Measurements from ENCODE around the gene ALPL. TPM values are rescaled to one million over a fixed set of nuclear protein-coding genes. Genes with fewer than 3 reads are reported as not detected.

Gene ALPL
- total RNA-seq, 4 donors from 2014 or later = 1.6 to 8.6 (median 1.8) TPM

DNA sequence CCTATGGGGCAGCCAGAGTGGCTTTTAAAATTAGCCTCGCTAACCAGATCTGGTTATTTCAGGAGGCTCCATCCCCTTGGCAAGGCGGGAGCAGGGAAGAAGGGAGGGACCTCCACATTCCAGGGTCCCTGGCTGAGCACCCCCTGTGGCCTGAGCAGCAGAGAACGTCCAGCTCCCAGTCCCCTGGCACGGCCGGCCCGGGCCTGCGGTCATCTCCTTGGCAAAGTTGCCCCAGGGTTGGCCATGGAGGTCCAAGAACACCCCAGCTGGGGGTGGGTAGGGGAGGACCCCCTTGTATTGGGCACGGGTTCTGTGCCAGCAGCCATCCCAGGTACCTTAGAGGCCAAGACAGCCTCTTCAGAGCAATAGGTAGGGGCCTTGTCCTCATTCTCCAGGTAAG, 84.0 kb downstream of the ALPL start:
- TF ChIP-seq CTCF (IDR thresholded peaks at IDR 0.05) (no peak), EP300 (IDR thresholded peaks at IDR 0.05; ENCODE audit: low read depth) (no peak), POLR2A (IDR thresholded peaks at IDR 0.05) (no peak), POLR2AphosphoS5 (IDR thresholded peaks at IDR 0.05) (no peak)
- 69% methylated on average over 8 of the region's 8 CpGs; no CpG with 5 or more reads in 1 of the 2 donors for WGBS, 2 donors (ENCODE audit: low coverage in 1 of 2)
- H3K27ac ChIP-seq = no peak overlapping the region
- H3K4me1 ChIP-seq = peaks cover 0 to 10% (median 0%) of the 10 kb centered on the region in 4 donors
- no peaks in the 10 kb centered on the region for H3K36me3 ChIP-seq
- no peaks in the 10 kb centered on the region for H3K9me3 ChIP-seq
- in situ Hi-C loops (cut with MboI; ENCODE audit: low pct_ligation_motif_present in 1 of 4, low pct_unique_long_range_greater_than_20kb in 1 of 4, low sequenced_read_pairs in 3 of 4) (no loop called here), intact Hi-C loops (cut with DNase I; ENCODE audit: low total_unique reads) (no loop called here)
- peaks cover 22% of the 10 kb centered on the region for H3K27me3 ChIP-seq
- DNase-seq = no peak
- no peak overlapping the region for H3K4me3 ChIP-seq

- DNase-seq = no peak
- peaks cover 0 to 10% (median 0%) of the 10 kb centered on the region in 4 donors for H3K4me1 ChIP-seq
- intact Hi-C loops (cut with DNase I; ENCODE audit: low total_unique reads) = no loop called here
- no peak overlapping the region for H3K4me3 ChIP-seq
- no peak overlapping the region for H3K27ac ChIP-seq
- no peak for TF ChIP-seq CTCF (IDR thresholded peaks at IDR 0.05)
- TF ChIP-seq POLR2AphosphoS5 (IDR thresholded peaks at IDR 0.05) = no peak
- no peak for TF ChIP-seq POLR2A (IDR thresholded peaks at IDR 0.05)
- TF ChIP-seq EP300 (IDR thresholded peaks at IDR 0.05; ENCODE audit: low read depth) = no peak
- no peaks in the 10 kb centered on the region for H3K36me3 ChIP-seq
- H3K27me3 ChIP-seq = peaks cover 22% of the 10 kb centered on the region
- in situ Hi-C loops (cut with MboI; ENCODE audit: low pct_ligation_motif_present in 1 of 4, low pct_unique_long_range_greater_than_20kb in 1 of 4, low sequenced_read_pairs in 3 of 4) = no loop called here
- 60 to 70% methylated on average over 1 to 11 of the region's 11 CpGs for WGBS, 2 donors (ENCODE audit: low coverage in 1 of 2)
- no peaks in the 10 kb centered on the region for H3K9me3 ChIP-seq
Observed at GRCh38 chr1:21594501-21594900, 85.3 kb downstream of the ALPL start.

DNA sequence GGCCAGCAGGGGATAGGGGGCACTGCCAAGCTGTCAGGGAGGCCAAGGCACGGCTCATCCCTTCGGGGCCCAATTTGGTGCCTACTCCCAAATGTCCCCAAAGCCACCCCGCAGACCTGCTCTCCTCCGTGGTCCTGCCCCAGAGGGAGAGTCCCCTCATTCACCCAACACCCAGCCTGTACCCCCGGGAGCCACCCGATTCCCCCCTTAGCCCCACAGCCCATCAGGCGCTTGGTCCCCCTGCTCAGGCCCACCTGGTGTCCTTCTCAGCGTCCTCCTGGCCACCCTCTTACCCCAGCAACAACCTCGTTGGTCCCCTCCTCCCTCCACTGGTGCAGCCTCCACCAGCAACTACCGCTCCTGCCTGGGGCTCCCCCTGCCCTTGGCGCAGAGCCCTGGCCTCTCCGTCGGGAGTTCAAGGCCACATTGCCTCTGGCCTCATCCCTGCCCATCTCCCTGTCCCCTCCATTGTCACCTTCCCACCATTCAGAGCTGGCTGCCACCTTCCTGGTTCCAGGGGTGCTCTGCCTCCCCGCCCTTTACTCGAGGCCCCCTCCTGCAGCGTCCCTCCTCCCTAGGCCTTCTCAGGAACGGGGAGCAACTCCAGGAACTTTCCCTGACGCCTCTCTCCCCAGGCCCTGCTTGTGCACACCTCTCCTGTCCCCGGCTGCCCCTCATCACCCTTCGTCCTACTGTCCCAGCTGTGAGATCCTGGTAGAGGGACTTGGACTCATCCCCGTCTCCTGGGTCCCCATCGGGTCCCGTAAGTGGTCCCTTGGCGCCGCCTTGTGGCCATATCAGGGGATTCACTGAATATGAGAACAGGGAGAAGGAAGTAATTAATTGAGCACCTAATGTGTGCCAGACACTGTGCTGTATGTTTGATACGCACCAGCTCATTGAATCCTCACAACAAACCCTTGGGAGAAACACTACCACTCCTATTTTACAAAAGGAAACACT, 86.0 kb downstream of the ALPL start:
- DNase-seq = peak; percentile 49
- peaks cover 17% of the 10 kb centered on the region for H3K27me3 ChIP-seq
- intact Hi-C loops (cut with DNase I; ENCODE audit: low total_unique reads) = no loop called here
- 63 to 90% methylated on average over 2 to 26 of the region's 26 CpGs for WGBS, 2 donors (ENCODE audit: low coverage in 1 of 2)
- no peak for TF ChIP-seq EP300 (IDR thresholded peaks at IDR 0.05; ENCODE audit: low read depth)
- TF ChIP-seq CTCF (IDR thresholded peaks at IDR 0.05) = peak; percentile 38 to 58 (median 48)
- no peak for TF ChIP-seq POLR2AphosphoS5 (IDR thresholded peaks at IDR 0.05)
- TF ChIP-seq POLR2A (IDR thresholded peaks at IDR 0.05) = no peak
- H3K4me3 ChIP-seq = no peak overlapping the region
- H3K27ac ChIP-seq = no peak overlapping the region
- H3K4me1 ChIP-seq = peaks cover 0 to 7% (median 0%) of the 10 kb centered on the region in 4 donors
- H3K36me3 ChIP-seq = no peaks in the 10 kb centered on the region
- H3K9me3 ChIP-seq = no peaks in the 10 kb centered on the region
- in situ Hi-C loops (cut with MboI; ENCODE audit: low pct_ligation_motif_present in 1 of 4, low pct_unique_long_range_greater_than_20kb in 1 of 4, low sequenced_read_pairs in 3 of 4) = no loop called here

DNA sequence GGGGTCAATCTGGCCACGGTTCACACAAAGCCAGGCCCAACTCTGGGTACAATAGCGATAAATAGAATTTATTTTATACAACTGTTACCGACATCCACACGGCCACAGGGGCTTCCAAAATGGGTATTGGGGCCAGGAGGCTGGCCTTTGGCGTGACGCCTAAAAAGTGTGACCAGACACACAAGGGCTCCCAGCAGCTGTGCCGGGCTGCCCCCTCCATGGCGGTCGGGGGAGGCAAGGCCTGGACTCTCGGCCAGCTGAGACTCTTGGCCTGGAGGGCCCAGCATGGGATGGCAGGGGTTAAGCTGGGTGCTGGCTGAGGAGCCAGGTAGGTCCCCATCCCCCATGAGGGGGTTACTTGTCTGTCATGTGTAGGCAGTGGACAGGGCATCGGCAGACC, 87.0 kb downstream of the ALPL start:
- WGBS, 2 donors (ENCODE audit: low coverage in 1 of 2) = 80% methylated on average over 11 of the region's 11 CpGs; no CpG with 5 or more reads in 1 of the 2 donors
- DNase-seq = no peak
- Histone ChIP-seq H3K4me1 (no peaks in the 10 kb centered on the region), H3K36me3 (no peaks in the 10 kb centered on the region), H3K4me3 (no peak overlapping the region), H3K27ac (no peak overlapping the region), H3K27me3 (peaks cover 7% of the 10 kb centered on the region), H3K9me3 (no peaks in the 10 kb centered on the region)
- in situ Hi-C loops (cut with MboI; ENCODE audit: low pct_ligation_motif_present in 1 of 4, low pct_unique_long_range_greater_than_20kb in 1 of 4, low sequenced_read_pairs in 3 of 4) = no loop called here
- intact Hi-C loops (cut with DNase I; ENCODE audit: low total_unique reads) = no loop called here
- TF ChIP-seq POLR2AphosphoS5 (IDR thresholded peaks at IDR 0.05) (no peak), EP300 (IDR thresholded peaks at IDR 0.05; ENCODE audit: low read depth) (no peak), CTCF (IDR thresholded peaks at IDR 0.05) (no peak), POLR2A (IDR thresholded peaks at IDR 0.05) (no peak)
